HG03097 (cell line): ENCODE results near the gene COG8.
"Not testable (repeated sequence)": the region's sequence is repeated elsewhere in the genome, so short reads cannot be mapped to it uniquely, and the experiment has no call there.

Source experiments
- ATAC-seq: cut with Tn5 transposase; IDR thresholded peaks from one replicate; pipeline ENCODE4 v1.9.1; 2021; ENCODE audit not compliant: unreplicated experiment, low FRiP score

Gene COG8

DNA sequence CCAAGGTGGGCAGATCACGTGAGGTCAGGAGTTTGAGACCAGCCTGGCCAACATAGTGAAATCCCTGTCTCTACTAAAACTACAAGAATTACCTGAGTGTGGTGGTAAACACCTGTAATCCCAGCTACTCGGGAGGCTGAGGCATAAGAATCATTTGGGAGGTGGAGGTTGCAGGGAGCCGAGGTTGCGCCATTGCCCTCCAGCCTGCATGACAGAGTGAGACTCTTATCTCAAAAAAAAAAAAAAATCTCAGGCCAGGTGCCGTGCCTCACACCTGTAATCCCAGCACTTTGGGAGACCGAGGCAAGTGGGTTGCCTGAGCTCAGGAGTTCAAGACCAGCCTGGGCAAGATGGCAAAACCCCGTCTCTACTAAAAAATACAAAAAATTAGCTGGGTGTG lies 42.6 kb downstream of the COG8 start:
- not testable (repeated sequence) for ATAC-seq

DNA sequence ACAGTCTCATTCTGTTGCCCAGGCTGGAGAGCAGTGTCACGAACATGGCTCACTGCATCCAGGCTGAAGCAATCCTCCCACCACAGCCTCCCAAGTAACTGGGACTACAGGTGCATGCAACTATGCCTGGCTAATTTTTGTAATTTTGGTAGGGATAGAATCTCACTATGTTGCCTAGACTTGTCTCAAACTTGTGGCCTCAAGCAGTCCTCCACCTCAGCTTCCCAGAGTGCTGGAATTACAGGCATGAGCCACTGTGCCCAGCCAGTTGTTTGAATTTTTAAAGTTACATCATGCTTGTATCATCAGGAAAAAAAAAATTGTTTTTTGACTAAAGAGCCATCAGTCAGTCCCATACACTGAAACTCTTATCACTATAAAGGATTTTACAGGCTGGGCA lies 45.3 kb downstream of the COG8 start:
- ATAC-seq: no peak

DNA sequence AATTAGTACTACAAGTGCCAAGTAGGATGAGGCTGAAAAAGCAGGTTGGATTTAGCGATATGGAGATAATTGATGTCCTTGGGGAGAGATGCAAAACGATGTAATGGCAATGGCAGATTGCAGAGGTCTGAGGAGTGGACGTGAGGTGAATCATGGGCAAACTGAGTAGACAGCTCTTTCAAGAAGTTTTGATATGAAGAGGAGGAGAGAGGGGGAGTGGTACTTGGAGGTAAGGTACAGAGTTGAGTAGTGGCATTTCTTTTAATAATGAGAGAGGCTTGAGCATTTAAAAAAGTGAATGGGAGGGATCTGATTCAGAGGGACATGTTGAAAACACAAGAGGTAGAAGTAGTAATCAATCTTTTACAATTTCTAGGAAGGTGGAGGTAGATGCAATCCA lies 46.0 kb downstream of the COG8 start:
- ATAC-seq: no peak

DNA sequence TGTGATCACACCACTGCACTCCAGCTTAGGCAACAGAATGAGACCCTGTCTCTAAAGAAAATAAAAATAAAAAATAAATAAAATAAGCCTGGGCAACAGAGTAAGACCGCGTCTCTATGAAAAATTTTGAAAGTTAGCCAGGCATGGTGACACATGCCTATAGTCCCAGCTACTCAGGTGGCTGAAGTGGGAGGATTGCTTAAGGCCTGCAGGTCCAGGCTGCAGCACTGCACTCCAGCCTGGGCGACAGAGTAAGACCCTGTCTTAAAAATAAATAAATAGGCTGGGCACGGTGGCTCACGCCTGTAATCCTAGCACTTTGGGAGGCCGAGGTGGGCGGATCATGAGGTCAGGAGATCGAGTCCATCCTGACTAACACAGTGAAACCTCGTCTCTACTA lies 47.7 kb downstream of the COG8 start:
- ATAC-seq: not testable (repeated sequence)

DNA sequence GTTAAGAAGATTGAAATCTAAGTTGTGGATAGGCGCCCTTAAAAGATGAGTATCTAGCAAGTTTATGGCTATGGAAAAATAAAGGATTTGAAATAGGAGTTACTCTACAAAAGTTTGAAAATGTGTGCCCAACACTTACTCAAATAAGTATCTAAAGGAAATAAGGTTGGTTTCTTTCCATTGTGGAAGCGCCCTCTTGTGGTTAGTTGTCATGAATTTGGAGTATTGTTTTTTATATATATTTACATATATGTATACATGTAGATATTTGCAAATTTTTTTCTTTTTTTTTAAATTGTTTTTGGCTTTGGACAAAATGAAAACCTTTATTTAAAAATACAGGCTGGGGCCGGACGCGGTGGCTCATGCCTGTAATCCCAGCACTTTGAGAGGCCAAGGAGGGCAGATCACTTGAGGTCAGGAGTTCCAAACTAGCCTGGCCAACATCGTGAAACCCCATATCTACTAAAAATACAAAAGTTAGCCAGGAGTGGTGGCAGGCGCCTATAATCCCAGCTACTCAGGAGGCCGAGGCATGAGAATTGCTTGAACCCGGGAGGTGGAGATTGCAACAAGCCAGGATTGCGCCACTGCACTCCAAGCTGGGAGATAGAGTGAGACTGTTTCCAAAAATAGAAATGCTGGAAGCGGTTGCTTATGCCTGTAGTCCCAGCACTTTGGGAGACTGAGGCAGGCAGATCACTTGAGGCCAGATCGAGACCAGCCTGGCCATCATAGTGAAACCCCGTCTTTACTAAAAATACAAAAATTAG lies 52.2 kb downstream of the COG8 start:
- ATAC-seq: no peak

DNA sequence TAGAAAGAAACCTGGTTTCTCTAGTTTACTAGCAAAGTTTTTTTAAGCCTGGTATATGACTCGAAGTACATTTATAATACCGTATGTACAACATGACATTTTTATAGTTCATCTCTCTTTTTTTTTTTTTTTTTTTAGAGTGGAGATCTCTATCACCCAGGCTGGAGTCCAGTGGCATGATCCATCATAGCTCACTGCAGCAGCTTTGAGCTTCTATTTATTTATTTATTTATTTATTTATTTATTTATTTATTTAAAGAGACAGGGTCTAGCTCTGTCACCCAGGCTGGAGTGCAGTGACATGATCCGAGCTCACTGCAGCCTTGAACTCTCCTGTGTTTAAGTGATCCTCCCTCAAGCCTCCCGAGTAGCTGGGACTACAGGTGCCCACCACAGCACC lies 54.1 kb downstream of the COG8 start:
- ATAC-seq: no peak

DNA sequence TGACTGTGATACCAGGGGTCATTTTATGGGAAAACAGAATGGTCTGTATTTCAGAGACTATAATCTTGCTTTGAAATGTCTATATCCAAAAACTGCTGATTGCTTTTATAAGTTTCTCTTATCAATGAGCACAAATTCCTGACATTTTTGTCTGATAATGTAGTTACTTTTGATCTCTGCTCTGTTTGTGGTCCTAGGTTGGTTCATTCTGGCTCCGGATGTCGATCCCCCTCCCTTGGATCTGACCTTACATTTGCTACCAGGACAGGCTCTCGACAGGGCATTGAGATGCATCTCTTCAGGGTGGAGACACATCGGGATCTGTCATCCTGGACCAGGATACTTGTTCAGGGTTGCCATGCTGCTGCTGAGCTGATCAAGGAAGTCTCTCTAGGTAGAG lies 55.5 kb downstream of the COG8 start:
- no peak for ATAC-seq

DNA sequence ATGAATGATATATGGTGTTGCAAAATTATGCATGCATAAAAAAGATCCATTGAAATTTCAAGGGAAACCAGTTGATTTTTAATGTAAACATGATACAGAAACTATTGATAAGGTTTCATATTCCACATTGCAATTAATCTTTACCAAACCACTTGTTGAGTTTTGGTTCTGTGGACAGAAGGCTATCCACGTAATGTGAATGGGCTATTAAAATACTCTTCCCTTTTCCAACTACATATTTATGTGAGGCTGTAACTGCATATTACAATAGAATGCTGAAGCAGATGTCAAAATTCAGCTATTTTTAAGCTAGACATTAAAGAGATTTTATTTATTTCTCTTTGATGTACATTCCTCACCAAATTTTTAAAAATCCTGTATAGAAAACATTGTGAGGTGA lies 62.0 kb downstream of the COG8 start:
- ATAC-seq: no peak
